HG02610 (cell line): ENCODE results near the gene TBRG4.
"Not testable (repeated sequence)": the region's sequence is repeated elsewhere in the genome, so short reads cannot be mapped to it uniquely, and the experiment has no call there.

Experiments
- ATAC-seq: cut with Tn5 transposase; IDR thresholded peaks from one replicate; pipeline ENCODE4 v1.9.1; 2021; ENCODE audit warnings: mild to moderate bottlenecking, moderate library complexity; ENCODE audit not compliant: unreplicated experiment

Gene TBRG4

DNA sequence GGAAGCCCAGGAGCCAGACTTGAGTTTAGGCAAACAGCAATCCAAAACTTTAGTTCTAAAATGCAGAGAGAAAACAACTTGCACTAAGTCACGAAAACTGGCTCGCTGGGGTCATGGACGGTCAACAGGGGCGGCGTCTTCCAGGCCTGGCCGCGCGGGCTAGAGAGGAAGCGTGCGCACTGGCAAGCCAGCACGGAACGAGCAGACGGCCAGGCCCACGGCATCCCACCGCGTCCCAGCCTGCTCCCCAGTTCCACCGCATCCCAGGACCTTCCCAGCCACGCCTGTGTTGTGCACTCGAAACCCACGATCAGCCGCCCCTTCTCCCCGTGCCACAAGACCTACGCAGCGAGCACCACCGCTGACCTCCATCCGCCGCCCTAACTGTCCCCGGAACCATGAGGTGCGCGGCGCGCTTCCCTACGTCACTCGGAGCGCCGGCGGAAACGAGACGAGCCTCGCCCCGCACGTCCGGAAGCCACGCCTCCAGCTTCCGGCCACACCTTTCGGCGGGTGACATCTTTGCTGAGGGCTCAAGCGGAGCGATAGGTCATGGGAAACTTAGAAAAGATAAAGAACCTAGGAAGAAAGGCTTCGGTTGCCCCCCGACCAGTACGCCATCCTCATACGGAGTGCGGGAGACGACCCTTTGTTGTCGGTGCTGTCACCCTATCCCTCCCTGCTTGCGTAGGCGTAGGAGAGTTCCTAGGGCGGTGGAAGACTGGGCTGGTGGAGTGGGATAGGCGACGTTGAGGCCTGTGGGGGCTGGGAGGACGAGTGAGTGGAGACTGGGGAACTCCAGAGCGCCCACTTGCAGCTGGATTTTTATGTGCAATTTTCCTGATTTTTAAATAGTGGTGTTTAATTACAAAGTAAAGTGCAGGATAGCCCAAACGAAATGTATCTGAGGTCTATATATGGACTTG, at the start of gene TBRG4:
TSS of gene TBRG4 (minus strand) at position 400 of the 926 bp plus-strand sequence. CDS start 2,460 bp downstream, outside the sequence.
- ATAC-seq: peak; percentile 93

DNA sequence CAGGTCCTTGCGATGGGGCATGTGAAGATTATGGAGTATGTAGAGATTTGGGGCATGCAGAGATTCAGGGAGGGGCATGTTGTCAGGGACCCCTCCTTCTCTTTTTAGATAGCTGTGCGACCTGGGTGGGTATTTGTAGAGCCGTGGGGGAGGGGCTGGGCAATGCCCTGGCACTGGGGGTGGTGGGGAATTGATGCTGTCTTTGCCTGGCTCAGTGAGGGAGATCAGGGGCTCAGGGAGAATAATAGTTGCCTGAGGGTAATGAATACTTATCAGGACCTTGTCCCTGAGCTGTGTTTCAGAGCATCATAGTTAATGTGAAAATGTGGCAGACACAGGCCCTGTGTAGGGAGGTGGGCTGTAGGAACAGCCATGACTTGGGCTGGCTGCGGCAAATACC, 49.6 kb upstream of the TBRG4 start:
- ATAC-seq: no peak

DNA sequence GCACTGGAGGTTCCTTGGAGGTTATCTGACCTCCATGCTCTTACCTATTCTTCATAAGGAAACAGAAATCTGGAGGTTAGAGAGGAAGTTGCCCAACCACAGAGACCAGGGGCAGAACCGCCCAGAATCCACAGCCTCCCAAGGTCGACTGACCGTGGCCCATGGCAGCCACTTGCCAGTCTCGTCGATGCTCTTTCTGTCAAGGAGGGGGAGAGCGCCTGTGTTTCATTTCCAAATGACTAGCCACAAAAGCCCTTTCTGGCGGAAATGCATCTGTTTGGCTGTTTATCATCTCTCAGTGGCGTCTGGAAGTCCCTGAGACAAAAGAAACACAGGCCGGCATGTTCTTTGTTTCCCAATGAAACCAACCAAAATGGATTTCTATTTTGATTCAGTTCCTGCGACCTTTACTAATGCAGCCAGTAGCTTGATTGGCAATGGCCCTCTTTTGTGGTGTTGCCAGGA, 49.0 kb upstream of the TBRG4 start:
- ATAC-seq: peak; percentile 57

DNA sequence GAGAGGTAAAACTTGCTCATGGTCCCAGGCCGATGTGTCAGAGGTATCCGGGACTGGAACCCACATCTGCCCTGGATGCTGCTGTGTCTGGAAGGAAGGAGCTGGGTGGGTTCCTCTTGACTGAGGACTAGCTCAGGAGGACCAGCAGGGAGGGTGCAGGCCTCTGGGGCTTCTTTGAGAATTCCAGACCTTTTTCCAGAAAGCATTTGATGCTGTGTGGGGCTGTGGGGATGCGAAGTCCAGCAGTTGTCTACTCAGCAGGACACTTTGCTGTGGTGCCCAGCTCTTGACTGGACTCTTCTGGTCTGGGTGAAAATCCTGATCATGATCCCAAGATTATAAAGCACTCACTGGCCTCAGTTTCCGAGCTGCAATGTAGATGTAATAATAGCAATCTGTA, 47.8 kb upstream of the TBRG4 start:
- no peak for ATAC-seq

DNA sequence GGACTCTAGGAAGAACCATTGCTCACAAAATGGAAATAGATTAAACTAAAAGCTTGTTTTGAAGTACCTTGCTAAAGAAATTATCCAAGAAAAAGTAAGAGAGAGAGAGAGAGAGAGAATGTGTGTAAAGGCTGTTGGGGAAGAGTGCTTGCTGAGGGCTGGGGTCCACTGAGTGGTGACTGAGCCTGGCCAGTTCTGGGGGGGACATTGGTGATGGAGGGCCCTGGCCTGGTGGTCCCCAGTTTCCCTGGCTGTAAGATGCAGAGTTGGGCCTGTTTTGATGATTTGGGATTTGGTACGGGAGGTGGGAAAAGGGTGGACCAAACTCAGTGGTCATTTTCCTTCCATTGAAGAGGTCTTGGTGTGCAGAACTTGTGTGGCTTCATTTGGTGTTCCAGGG, 47.0 kb upstream of the TBRG4 start:
- ATAC-seq: no peak

GRCh38 chr7:45157653-45158401, 46.3 kb upstream of the TBRG4 start, which contains the start of gene RAMP3:
Gene RAMP3, plus strand, starts transcription at chr7:45157791. Its CDS starts 38 bp downstream, at chr7:45157829.
- no peak for ATAC-seq

- no peak for ATAC-seq
Observed at GRCh38 chr7:45157286-45157652, 45.8 kb upstream of the TBRG4 start.

GRCh38 chr7:45156516-45157272, 45.2 kb upstream of the TBRG4 start:
- ATAC-seq: no peak

DNA sequence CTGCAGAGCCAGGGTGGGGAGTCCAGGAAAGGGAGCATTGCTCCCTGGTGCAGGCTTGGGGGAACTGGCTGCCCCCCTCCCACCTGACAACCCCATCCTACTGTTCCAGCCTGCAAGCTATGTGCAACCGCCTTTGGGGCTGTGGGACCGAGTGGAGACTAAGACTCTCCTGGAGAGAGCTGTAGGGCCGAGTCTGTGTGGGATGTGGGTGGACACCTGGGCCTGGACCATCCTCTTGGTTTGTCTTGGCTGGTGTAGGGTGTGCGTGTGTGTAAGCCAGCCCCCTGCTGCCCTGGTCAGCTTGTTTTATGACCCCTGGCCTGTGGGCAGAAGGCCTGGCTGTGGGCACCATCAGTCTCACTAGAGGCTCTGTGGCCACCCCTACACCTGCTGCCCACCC, 44.4 kb upstream of the TBRG4 start:
- no peak for ATAC-seq

- no peak for ATAC-seq
Observed at GRCh38 chr7:45155357-45155900, 43.9 kb upstream of the TBRG4 start.

- not testable (repeated sequence) for ATAC-seq
Observed at GRCh38 chr7:45153861-45154260, 42.4 kb upstream of the TBRG4 start.

- ATAC-seq: no peak
Observed at GRCh38 chr7:45153233-45153632, 41.7 kb upstream of the TBRG4 start.

- ATAC-seq: no peak
Observed at GRCh38 chr7:45151967-45152366, 40.5 kb upstream of the TBRG4 start.

DNA sequence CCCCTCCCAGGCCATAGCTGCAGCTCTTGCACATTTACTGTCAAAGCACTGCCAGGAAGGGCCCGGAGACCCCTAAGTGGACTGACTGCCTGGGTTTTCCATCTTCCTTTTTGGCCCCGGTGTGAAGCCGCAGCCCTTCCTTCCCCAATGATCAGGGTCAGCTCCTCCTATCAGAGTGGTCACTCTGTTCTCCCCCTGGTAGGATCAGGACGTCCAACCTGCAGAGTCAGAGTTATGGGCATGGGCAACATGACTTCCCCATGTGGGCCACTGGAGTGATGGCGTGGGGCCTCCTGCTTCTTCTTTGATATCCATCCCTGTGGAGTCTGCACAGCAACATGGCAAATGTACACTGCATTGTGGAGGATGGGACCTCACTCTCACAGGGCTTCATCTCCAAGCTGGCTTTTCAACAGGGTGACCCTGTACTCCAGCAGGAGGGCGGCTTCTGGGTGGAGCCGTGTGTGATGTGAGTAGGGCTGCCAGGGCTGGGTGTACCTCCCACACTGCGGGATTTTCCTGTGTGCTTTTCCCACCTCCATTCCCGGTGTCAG, 39.7 kb upstream of the TBRG4 start:
- ATAC-seq: no peak

DNA sequence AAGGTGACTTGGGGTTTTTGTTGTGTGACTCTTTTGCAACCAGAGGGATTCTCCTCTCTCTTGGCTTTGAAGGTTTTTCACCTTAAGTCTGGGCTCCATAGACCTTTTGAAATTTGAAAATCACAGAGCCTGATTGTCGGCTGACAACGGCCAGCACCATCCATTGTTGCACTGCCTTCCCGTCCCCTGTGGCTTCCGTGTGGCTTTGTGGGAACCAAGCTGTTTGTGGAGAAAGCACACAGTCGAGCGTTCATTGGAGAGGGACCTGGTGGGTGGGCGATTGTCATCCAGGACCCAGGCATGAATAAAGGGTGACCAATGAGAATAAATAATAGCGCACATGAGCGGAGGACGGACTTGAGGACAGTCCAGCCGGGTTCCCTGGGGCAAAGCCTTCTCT, 38.7 kb upstream of the TBRG4 start:
- ATAC-seq: no peak

DNA sequence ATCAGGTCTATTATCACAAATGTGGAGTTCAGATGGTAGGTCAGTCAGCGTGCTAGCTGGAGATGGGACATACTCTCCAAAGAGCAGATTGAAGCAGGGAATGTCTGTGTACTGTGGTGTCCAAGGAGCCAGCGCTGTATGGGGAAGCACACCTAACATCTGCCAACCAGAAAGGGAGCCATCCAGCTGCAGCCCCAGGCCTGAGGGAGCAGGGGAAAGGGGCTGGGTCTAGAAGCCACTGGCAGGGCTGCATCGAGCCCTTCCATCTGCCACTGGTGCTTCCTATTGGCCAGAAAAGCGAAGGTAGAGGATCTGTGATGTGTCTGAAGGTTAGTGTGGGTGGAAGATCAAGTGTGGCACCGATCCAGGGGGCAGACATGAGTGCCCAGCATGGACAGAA, 38.1 kb upstream of the TBRG4 start:
- no peak for ATAC-seq

DNA sequence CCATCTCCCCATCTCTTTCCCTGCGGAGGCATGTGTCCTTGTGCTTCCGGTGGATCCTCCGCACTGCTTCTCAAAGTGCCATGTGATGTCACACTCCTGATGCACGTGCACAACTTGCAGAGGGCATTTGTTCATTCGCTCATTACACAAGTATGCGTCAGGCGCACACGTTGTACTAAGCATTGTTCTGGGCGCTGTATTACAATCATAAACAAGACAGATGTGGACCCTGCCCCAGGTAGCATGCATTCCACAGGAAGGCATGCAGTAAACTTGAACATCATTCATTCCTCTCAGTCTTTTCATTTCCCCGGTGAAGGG, 37.1 kb upstream of the TBRG4 start:
- no peak for ATAC-seq

- no peak for ATAC-seq
Observed at GRCh38 chr7:45147858-45148652, 36.6 kb upstream of the TBRG4 start.

- no peak for ATAC-seq
Observed at GRCh38 chr7:45146531-45147379, 35.3 kb upstream of the TBRG4 start.
